ENCODE results near the gene ITGA5. TPM values are rescaled to one million over a fixed set of nuclear protein-coding genes. Genes with fewer than 3 reads are reported as not detected.

Gene ITGA5
- total and polyA plus RNA-seq, 2 of the 13 experiments (the other 11 are each of a cell fraction or from before 2014, with no cell fraction given) = 0.20 to 0.40 TPM

- no peak for TF ChIP-seq ESRRA (CRISPR knock-in tag; IDR thresholded peaks at IDR 0.05; ENCODE audit: low read depth)
- 0 out of 2 replicates have a peak, but pooled peaks have one; percentile 21 for TF ChIP-seq GATAD2A (CRISPR knock-in tag; IDR thresholded peaks at IDR 0.05)
- TF ChIP-seq CEBPG (CRISPR knock-in tag; IDR thresholded peaks at IDR 0.05) = no peak
- TF ChIP-seq ZNF501 (CRISPR knock-in tag; IDR thresholded peaks at IDR 0.05) = peak; percentile 67; the same call in 1 of the 2 replicates
- peak; percentile 63 for TF ChIP-seq TEAD3 (CRISPR knock-in tag; optimal IDR thresholded peaks at IDR 0.05; ENCODE audit: borderline replicate concordance)
- 0 out of 2 replicates have a peak, but pooled peaks have one; percentile 22 for TF ChIP-seq ARID5B (CRISPR knock-in tag; IDR thresholded peaks at IDR 0.05)
- peak; percentile 67 for TF ChIP-seq SMC3 (IDR thresholded peaks at IDR 0.05; ENCODE audit: low read length)
- no peak for TF ChIP-seq HCFC1 (IDR thresholded peaks at IDR 0.05; ENCODE audit: low read depth, low read length)
- TF ChIP-seq ZNF784 (CRISPR knock-in tag; IDR thresholded peaks at IDR 0.05; ENCODE audit: borderline replicate concordance) = no peak
- no peak for TF ChIP-seq ISX (CRISPR knock-in tag; conservative IDR thresholded peaks at IDR 0.05)
- TF ChIP-seq ZBTB33 (CRISPR knock-in tag; IDR thresholded peaks at IDR 0.05) = no peak
- TF ChIP-seq HNF1B (CRISPR knock-in tag; IDR thresholded peaks at IDR 0.05) = 0 out of 2 replicates have a peak, but pooled peaks have one; percentile 23
- TF ChIP-seq ZBTB25 (CRISPR knock-in tag; IDR thresholded peaks at IDR 0.05) = 0 out of 2 replicates have a peak, but pooled peaks have one; percentile 26
- TF ChIP-seq ZNF672 (CRISPR knock-in tag; IDR thresholded peaks at IDR 0.05) = no peak
- no peak for TF ChIP-seq POLR2A (IDR thresholded peaks at IDR 0.05; ENCODE audit: insufficient read depth in 1 of 2, low read depth in 2 of 2, low read length in 2 of 2)
- TF ChIP-seq PLSCR1 (CRISPR knock-in tag; IDR thresholded peaks at IDR 0.05; ENCODE audit: borderline replicate concordance) = no peak
- no peak for TF ChIP-seq HNRNPUL1 (IDR thresholded peaks at IDR 0.05; ENCODE audit: low read depth, low read length)
- TF ChIP-seq ZNF737 (CRISPR knock-in tag; IDR thresholded peaks at IDR 0.05; ENCODE audit: borderline replicate concordance) = no peak
These were observed 50.1 kb downstream of the ITGA5 start (continued) for GRCh38 chr12:54368709-54369596.
